Hippocampal formation (tissue), 2 donors: Measurements from ENCODE around the gene NR2F1.

Experiments used
- DNase-seq, 2 donors: peaks; one replicate each; lab custom pipeline; 2025; lab: John Stamatoyannopoulos, UW

NR2F1 gene

DNA sequence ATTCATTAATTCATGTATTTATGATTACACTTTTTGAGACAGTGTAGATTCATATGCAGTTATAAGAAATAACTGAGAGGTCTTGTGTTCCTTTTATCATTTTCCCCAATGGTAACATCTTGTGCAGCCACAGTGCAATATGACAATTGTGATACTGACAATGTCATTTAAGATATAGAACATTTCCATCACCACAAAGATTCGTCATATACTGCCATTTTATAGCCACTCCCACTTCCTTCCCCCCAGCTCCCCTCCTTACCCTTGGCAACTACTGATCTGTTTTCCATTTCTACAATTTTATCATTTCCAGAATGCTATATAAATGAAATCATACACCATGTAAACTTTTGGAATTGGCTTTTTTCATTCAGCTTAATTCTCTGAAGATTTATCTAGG is 53.8 kb downstream of the NR2F1 start:
- DNase-seq, result no peak

DNA sequence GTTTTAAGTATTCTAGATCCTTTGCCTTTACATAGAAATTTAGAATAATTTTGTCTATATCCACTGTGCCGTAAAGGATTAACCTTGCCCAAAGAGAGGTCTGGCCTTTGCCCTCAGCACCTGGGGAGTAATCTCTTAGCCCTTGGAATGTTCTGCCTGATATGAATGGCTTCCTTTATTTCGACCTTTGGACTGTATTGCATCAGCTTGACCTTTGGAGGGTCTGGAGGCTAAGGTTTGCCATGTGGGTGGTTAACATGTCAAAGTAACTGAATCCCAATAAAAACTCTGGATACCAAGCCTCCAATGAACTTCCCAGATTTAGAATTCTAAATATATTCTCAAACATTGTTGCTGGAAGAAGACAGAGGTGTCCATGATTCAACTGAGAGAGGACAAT is 54.7 kb downstream of the NR2F1 start:
- DNase-seq, result no peak

DNA sequence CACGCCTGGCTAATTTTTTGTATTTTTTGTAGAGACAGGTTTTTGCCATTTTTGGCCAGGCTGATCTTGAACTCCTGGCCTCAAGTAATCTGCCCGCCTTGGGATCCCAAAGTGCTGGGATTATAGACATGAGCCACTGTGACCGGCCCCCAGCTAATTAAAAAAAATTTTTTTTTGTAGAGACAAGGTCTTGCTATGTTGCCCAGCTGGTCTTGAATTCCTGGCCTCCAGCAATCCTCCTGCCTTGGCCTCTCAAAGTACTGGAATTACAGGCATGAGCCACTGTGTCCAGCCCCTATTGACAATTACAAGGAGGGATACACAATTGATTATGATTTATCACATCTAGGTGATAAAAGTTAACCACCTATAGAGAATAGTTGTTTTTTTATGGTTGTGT is 59.5 kb downstream of the NR2F1 start:
- DNase-seq, result no peak
